ENCODE data around the gene GRIA1.

GRIA1 gene

DNA sequence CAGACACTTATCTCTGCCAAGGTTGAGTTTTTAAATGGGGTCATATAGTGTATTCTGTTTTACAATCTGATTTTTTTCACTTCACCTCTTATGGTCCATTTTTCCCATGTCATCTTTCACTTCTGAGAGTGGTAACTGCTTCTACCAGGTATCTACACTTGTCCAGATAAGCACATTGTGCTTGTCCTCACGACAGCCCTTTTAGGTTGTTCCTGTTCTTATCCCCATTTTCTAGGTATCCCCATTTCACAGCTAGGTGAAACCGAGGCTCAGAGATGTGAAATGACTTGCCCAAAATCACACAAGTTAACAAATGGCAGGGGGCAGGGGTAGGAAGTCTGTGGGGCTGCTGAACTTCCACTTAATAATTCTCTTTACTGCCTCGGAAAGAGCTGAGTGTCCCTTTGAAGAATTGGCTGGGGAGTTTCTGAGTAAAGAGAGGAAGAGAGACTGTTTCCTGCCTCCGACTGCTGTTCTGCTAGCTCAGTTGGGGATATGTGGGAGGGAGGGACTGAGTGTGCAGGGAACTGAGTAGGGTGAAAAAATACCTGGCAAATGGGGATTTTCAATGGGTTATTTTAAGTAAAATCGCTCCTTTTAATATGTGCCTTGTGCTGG, 255.4 kb downstream of the GRIA1 start:
- no peak for DNase-seq

DNA sequence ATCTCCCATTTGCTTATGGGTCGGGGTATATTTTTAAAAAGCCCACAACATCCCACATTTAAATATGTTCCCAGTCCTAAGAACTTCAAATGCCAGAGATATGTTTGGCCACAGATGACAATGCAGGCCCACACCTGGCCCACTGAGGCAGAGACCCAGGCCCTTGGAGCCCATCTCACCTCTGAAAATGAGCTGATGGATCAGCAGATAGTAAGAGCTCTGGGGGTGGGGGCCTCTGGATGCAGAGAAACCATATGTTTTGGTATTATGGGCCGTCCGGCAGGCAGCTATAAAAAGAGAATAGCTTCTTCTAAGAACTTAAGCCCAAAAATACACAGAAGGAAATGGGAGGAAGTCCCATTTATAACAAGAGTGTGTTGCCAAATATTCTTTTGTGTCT, 256.0 kb downstream of the GRIA1 start:
- DNase-seq, result no peak

DNA sequence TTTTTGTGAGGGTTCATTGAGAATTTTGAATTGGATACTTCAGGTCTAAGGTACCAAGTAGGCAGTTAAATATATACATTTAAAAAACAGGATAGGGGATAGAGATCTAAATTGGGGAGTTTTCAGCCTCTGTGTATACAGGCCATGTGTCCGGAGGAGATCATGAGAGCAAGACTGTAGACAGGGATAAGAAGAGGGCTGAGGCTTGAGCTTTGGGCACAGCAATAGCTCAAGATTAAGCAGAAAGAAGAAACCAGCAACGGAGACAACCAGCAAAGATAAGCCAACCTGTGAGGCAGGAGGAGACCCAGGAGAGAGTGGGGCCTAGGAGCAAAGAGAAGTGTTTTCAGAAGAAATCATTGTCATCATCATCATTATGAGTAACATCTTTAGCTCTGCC, 258.4 kb downstream of the GRIA1 start:
- no peak for DNase-seq

DNA sequence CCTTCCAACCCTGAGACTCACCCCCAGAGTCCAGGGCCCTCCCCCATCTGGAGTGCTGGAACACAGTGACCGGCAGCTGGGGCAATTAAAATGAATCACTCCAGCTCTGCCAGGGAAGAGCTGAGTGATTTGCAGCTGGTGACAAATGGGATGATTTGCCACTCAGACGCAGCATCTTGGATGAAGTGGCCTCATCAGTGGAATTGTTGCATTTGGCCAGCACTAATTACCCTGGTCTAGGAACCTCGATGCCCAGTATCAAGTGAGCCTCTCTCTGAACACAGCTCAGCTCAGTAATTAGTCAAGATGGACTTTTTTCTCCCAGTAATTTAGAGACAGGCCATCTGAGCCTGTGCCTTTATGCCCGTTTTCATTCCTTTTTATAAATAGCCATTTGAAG, 259.5 kb downstream of the GRIA1 start:
- DNase-seq, result no peak

DNA sequence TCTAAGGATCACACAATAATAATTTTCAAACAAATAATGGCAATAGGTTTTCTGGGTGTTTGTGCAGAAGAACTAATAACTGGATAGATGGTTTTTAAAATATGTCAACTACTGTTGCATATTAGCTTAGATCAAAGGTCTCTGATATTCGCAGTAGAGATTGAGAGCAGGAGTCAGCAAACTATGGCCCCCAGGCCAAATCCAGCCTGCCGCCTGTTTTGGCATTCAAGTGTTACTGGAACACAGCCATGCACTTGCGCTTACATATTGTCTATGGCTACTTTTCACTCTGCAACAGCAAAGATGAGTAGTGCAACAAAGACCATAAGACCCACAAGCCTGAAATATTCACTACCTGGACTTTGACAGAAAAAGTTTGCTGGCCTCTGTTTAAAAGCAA, 260.8 kb downstream of the GRIA1 start:
- DNase-seq, result no peak

DNA sequence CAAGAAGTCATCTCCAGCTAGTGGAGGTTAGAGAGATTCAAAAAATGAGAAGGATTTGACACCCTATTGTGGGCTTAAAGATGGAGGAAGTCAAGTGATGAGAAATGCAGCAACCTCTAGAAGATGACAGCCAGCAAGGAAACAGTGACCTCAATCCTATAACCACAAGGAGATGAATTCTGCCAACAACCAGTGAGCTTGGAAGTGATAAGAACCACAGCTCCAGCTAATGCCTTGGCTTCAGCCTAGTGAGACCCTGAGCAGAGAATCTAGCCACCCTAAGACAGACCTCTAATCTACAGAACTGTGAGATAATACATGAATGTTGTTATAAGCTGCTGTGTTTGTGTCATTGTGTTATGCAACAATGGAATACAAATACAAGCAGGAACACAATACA, 262.4 kb downstream of the GRIA1 start:
- DNase-seq, result no peak

DNA sequence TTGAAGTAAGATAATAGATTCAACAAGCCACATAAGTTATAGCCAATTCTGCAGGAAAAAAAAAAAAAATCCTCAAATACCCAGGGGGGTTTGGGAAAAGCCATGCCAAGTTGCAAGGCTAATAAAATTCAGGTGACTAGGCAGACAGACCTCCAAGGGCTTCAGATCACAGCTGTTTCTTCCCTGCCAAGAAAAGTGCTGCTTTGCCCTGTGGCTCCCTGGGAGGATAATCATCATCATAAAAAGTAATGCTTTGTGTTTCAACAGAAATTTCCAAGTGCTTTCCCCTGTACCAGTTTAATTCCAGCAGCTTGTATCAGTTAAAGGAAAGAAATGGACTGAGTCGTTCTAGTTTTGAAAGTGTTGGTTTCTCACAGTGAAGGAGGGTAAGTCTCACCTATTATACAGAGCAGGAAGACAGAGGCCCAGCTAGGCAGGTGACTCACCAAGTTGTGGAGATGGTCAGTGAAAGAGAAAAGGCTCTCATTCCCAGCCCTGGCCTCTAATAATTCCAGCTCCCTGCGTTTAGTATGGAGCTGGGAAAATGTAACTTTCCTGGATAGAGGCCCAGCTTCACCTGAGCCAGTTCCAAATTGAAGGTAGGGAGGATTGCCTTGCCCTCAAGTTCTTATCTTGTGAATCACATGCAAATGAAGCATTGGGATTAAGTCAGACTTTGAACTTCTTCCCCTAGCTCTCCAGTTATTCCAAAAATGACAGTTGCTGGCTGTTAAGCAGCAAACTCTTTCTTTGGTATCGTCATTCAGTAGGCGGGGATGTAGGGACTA, 263.4 kb downstream of the GRIA1 start:
- no peak for DNase-seq

DNA sequence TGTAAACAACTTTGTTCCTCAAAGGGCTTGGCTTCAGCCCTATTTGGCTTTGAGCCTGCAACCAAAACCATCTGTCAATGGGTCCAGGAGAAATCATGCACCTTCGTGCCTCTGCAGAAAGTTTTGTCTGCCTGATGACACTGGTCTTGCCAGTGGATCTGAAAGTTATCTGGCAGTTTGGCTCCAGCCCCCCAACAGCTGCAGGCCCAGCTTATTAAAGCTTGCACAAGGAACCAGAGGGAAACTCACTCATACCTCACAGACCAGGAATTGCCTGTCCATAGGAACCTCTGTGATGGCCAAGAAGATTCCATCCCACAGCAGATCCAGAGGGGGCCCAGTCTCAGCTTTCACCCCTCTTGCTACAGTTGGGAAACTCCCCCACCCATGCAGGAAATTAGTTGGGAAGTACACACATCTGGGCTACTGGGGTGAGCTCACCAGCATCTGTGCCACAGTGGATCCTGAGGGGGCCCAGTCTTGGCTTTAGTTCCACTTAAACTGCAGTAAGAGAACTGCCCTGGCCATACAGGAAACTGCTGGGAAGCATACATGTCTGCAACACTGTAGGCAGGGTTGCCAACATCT, 265.5 kb downstream of the GRIA1 start:
- no peak for DNase-seq

DNA sequence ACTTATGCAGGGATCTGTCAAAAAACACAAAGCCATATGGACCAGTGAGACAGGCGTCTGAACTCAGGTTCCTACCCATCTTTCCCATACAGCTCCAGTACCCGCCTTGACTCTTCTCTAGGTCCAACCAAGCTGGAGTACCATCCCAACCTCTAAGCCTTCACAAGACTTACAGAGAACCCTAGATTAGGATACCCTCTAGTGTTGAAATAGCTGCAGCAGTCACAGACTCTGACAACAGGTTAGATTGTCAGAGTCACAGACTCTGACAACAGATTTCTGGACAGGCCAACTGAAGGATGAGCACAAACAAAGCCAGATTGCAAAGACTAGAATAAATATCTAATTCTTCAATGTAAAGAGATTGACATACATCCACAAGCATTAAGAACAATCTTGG, 266.1 kb downstream of the GRIA1 start:
- no peak for DNase-seq

DNA sequence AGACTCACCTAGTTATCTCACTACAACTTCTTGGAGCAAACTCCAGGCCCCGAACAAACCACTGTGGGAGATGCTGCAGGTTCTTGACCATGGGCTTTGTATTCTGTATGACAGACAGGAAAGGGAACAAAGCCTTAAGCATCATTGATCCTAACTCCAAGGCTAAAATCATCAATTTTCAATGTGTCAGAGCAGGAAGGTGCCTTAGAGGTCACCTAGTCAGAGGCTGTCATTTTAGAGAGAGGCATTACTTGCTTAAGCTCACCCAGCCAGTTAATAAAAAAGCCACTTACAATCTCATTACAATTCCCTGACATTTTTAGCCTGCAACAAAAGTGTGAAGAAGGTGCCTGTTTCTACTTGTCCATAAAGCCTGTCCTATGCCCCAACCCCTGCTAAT, 275.5 kb downstream of the GRIA1 start:
- no peak for DNase-seq

DNA sequence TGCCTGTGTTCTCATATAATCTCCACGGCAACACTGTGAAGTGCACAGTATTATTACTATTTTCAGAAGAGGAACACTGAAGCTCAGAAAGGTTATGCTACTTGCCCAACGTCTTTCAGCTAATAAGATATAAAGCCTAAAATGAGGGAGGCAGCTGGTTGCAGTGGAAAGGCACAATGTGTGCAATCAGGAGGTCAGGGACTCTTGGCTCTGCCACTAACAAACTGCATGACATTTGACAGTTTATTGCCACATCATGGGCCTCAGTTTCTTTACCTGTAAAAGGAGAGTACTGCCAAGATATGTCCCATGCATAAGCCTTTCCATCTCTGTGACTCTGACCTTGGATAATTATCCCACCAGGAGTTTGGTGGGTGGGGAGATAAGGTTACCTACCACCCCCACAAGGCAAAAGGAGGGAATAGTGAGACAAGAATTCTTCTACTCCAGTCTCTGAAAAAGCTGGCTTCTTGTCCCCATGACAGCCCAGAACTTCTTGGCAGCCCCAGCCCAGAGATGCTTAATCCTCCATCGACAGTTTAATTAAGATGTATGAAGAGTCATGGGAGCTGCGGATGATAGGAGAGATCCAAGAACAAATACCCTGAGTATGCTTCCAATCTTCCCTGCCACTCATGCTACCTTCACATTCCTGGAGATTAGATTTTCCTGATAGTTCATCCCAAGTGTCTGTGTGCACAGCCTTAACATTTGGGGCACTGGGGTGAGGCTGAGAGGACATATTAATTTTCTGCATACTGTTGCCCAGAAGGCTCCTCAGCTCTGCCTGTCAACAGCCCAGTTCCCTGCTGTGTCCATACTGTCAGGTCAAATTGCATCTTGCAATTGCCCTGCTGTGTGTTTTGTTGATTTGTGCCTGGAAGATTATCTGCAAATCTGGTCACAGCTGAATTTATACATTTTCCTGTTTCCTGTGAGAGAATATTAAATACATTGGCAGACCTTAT, 277.0 kb downstream of the GRIA1 start:
- no peak for DNase-seq

DNA sequence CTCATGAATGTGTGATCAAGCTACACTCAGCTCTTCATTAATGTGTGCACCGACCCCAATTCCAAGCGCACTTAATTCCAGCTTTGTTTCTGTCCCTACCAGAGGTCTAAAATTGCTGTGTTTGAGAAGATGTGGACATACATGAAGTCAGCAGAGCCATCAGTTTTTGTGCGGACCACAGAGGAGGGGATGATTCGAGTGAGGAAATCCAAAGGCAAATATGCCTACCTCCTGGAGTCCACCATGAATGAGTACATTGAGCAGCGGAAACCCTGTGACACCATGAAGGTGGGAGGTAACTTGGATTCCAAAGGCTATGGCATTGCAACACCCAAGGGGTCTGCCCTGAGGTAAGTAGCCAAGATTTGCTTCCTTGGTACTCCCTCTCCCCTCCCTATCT, 279.6 kb downstream of the GRIA1 start:
- no peak for DNase-seq

DNA sequence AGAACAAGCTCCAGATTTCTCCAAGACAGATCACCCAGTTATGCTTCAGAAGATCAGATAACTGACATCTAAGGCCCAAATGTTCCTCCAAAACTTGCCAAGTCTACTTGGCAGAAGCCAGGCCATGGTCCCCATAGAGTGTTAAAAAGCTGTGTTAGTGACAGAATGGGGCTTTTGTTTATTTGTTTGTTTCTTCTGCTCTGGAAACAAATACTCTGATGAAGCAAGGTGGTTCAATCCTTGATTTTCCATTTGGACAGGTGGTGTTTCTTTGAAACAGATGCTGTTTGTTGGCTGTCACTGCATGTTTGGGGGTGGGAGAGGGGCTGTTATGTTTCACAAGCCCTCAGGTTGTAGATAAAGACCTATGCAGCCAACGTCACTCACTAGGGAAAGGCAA, 284.2 kb downstream of the GRIA1 start:
- no peak for DNase-seq

DNA sequence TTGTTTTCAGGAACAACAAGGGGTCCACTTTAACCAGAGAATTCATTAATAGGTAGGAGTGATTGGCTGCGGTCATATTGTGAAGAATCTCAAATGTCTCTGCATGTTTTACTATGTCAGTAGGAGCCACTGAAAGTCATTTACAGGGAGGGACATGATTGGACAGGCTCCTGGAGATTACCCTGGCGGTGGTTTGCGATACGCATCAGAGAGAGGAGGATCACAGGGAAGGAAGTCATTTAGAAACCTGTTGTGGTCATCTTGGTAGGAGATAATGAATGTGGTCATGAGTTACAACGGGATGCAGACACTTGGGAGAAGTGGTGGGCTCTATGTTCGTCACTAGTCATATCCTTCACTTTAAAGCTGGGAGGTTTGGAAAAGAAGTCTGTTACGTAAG, 285.5 kb downstream of the GRIA1 start:
- no peak for DNase-seq

DNA sequence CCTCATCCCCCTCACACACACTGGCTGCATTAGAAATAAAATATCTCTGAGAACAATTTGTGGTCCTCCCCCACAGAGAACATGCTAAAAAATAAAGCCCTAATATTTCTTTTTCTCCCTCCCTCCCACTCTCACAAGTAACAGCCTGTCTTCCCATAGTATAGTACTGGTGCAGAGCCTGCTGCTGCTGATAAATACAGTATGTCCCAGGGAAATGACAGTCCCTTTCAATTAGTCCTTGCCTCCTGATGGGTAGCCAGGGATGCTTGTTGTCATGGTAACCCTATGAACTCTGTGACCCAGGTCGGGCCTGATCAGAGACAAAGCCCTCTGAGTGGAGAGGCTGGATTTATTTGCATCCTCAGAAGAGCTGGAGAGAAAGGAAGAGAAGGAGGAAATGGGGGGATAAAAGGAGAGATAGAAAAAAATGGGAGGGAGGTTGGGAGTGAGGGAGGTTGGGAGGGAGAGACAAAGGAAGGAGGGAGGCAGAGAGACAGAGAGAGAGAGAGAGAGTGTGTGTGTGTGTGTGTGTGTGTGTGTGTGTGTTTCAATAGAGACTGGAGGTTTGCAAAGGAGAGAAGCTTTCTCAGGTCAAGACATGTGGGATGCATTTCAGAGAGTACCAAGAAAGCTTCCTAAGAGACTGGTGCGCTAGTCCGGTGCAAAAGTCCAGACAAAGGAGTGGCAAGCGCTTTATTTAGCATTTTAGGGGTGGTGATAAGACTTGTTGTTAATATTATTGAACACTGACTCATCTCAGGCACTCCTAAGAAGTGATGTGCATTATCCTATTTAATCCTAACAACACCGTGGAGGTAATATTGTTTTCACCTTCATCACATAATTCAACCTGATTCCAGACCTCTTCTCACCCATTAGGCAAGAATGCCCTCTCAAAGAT, 287.5 kb downstream of the GRIA1 start:
- no peak for DNase-seq

DNA sequence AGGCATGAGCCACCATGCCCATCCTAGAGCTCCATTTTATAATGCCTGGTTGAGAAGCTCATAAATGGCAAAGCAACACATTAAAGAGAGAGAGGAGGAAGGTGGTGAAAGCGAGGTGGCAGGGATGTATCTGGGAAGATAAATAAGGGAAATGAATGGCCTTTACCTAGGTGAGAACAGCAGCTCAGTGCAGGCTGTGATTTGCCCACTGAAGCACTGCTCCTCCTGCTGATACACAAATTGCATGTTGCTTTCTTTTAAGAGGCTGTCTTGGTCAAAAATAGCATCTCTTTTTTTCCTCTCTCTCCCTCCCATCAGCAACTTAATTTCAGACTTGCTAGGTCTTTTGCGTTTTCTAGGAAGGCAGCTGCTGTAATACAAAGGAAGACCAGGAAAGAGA, 289.4 kb downstream of the GRIA1 start:
- DNase-seq, result no peak

DNA sequence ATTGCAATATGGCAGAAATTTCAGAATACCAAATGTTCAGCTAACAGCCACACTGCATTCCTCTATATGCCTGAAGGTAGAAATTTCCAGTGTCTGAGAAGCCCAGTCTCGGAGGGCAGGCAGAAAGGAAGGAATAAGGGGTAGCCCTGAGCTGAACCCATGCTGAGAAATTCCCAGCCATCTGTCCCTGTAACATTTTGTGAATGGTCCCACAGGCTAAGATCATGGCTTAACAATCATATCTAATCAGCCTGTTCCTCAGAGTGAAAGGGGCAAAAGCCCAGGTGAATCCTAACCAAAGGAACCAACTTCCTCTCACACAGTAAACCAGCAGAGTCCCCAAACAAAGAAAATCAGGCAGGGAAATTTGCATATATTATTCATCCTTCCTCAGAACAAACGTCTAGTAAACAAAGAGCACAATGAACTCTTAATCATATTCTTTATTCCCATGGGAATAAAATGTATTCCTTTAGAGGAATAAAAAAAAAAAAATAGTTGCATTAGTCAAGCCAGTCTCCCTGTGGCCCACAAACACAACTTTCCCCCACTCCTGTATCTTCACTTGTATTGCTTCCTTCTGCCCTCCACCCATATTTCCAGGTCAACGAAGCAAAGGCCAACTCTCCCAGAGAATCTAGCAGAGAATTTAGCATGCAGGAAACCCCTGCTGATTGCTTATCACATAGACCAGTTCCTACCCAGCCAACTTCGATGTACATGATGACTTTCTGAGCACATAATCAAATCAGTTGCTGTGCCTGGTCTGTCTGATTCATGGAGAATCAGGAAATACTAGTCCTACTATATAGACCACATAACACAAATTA, 290.6 kb downstream of the GRIA1 start:
- DNase-seq, result no peak

DNA sequence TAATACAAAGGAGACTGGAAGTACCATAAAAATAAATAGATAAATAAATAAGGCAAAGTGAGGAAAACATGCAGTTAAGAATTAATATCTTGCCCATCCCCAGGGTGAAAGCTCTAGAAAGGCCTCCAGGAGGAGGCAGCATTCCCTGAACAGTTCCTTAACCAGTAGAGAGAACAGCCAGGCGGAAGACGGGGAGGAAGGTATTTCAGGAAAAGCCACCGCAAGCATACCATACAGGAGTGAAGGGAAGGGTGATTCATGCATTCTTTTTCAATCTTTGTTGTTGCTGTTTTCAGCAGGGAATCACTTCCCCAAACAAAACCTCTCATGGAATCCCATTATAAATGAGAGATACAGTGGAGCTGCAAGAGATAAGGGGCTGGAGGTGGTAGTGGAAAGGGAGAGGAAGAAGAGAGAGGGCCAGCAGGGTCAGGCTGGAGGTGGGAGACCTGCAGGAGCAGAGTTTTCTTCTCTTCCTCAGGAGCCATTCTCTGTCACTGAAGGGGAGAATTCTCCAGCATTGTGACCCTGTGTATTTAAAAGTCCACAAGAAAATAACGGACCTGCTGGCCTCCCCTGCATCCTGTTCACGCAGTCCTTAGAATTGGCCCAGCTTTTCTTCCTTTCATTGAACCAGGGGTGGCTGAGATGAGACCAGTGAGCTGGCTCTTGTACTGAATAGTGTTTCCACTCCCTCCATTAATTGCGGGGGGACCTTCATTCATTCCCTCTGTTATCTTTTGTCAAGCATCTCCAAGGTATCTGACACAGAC, 292.3 kb downstream of the GRIA1 start:
- no peak for DNase-seq

DNA sequence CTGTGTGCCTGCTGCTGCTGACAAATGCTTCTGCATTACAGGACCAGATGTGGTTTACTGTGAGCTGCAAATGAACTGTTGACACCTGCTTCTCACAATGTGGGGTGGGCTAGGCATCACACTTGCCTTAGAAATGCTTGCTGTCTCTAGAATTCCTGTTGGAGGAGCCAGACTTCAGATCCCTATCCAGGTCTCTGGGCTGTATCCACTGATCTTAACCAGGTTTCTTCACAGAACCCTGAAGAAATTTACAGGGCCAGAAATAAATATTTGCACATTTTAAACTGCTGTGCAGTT, 292.8 kb downstream of the GRIA1 start:
- no peak for DNase-seq

DNA sequence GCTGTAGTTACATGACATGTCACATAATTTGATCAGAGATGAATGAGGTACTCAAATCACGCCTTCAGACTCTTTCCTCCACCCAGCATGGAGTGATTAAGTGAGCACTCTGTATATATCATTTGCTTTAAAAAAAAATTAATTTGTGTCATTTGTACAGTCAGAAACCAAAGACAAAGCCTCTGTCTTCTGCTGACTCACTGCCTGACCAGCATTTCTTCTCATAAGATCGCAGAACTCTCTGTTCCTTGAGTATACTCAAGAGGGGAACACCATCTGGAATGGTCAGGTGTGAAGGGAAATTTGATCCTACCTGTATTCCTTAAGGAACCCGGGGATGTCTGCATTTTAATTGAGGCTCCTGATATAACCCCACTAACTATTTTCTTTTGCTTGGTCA, 293.8 kb downstream of the GRIA1 start:
- DNase-seq, result no peak

DNA sequence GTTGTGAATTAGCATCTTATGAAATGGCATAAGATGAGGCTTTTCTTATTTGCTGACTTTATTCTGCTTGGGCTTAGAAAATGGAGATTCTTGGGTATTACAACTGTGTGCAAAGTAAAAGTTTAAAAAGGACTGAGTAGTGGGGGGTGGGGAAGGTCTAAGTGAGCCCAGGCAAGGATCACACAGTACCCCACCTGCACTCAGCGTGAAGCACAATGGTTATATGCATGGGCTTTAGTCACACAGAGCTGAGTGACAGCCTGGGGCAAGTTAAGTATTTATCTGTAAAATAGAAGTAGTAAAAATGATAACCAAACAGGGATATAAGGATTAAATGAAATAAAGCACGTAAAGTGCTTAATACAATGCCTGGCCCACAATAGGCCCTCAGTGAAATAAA, 300.9 kb downstream of the GRIA1 start:
- DNase-seq, result no peak
